Suppressor macrophage treated with lipopolysaccharide for 4 hours (primary cell): Measurements from ENCODE around the gene FAM161A.
"Not testable (repeated sequence)": the region's sequence is repeated elsewhere in the genome, so short reads cannot be mapped to it uniquely, and the experiment has no call there.

Experiments
- DNase-seq: peaks from one replicate; pipeline ENCODE4 v3.0.0-alpha.2; 2020

The FAM161A gene, protein sequence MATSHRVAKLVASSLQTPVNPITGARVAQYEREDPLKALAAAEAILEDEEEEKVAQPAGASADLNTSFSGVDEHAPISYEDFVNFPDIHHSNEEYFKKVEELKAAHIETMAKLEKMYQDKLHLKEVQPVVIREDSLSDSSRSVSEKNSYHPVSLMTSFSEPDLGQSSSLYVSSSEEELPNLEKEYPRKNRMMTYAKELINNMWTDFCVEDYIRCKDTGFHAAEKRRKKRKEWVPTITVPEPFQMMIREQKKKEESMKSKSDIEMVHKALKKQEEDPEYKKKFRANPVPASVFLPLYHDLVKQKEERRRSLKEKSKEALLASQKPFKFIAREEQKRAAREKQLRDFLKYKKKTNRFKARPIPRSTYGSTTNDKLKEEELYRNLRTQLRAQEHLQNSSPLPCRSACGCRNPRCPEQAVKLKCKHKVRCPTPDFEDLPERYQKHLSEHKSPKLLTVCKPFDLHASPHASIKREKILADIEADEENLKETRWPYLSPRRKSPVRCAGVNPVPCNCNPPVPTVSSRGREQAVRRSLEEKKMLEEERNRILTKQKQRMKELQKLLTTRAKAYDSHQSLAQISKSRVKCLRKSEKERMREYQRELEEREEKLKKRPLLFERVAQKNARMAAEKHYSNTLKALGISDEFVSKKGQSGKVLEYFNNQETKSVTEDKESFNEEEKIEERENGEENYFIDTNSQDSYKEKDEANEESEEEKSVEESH

DNA sequence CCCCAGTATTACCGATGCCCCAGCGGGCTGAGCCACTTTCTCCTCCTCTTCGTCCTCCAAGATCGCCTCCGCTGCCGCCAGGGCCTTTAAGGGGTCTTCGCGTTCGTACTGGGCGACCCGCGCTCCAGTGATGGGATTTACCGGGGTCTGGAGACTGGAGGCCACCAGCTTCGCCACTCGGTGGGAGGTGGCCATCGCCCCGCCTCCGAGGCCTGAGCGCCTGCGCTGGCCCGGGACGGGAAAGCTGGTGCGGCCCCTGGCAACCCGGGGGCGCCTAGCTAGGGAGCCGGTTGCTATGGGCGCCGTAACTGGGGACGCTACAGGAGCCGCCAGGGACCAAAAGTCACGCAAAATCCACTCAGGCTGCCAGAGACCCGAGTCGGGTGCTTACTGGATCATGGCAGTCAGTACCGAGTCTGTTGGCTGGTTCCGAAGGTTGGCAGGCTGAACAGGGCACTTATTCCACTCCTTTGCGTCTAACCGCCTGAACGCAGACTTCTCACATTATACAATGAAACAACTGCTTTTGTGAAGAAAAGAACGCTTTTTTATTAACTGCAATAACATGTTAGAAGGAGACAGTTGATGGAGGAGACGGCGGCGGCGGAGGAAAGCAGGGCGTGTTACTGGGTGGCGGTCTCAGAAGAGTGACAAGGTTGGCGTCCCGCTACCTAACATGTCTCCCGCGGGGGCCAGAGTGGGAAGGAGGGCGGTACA, at the start of gene FAM161A:
FAM161A (minus strand) TSS at position 214 of the 717 bp plus-strand sequence; CDS start at position 195, 19 bp downstream.
- peak; percentile 88 for DNase-seq

GRCh38 chr2:61900281-61900680, 46.4 kb upstream of the FAM161A start:
- DNase-seq, result peak; percentile 25

- no peak for DNase-seq
These were observed 45.0 kb upstream of the FAM161A start for GRCh38 chr2:61898810-61899209.

GRCh38 chr2:61888267-61889055, 34.6 kb upstream of the FAM161A start, which contains the start of gene CCT4:
Gene CCT4, minus strand, starts transcription at chr2:61888656. Its CDS starts 149 bp downstream, at chr2:61888507.
- DNase-seq, result peak; percentile 92

DNA sequence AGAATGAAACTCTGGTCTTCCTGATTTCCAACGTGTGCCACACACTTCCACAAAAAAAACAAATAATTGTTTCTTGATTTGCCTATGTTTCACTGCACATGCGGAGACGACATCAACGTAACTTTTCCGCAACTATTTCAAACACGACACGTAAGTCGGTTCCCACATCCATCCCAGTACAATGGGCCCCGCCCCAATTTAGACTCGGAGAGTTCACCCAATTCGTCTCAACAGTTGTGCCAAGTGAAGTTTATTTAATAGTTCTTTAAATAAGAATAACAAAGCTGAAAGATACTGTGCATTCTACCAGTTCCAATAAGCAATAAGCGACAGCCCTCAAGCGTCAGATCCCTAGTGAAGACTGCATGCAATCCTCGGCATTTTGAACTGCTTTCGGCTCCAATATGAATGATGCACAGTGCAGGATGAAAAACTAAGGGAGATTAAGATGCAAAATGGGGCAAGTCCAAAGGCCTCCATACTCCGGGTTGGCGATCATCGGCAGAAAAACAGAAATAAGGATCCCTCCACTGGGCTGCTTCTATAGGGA, 33.9 kb upstream of the FAM161A start:
- DNase-seq, result peak; percentile 65

- no peak for DNase-seq
These were observed 32.2 kb upstream of the FAM161A start for GRCh38 chr2:61885896-61886603.

DNA sequence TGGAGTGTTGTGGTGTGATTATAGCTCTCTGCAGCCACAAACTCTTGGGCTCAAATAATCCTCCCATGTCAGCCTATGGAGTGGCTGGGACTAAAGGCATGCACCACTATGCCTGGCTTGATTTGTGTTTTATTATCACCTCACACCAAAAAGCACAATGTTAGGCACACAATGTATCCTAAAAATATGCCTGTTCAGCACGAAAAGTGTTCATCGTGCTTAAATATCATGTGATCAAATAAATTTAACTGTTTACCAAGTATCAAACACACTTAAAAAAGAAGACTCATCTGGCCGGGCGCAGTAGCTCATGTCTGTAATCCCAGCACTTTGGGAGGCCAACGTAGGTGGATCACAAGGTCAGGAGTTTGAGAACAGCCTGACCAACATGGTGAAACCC, 29.0 kb upstream of the FAM161A start:
- no peak for DNase-seq

- not testable (repeated sequence) for DNase-seq
These were observed 25.5 kb upstream of the FAM161A start for GRCh38 chr2:61879351-61879750.

GRCh38 chr2:61878761-61879160, 24.9 kb upstream of the FAM161A start:
- no peak for DNase-seq

GRCh38 chr2:61877571-61878245, 23.8 kb upstream of the FAM161A start:
- DNase-seq, result no peak

DNA sequence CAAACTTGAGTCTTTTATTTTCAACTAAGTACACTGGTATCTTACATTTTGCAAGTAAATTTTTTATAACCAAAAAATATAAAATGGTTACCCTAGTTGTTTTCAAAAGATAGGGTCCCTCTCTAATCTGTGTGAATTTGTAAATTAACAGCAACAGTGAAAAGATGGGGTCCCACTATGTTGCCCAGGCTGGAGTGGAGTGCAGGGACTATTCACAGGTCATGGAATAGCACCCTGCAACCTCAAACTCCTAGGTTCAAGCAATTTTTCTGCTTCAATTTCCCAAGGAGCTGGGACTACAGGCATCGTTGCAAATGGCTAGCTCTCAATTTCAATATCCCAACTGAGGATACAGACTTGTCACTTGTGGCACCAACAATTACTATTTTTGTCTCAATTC, 22.5 kb upstream of the FAM161A start:
- no peak for DNase-seq

DNA sequence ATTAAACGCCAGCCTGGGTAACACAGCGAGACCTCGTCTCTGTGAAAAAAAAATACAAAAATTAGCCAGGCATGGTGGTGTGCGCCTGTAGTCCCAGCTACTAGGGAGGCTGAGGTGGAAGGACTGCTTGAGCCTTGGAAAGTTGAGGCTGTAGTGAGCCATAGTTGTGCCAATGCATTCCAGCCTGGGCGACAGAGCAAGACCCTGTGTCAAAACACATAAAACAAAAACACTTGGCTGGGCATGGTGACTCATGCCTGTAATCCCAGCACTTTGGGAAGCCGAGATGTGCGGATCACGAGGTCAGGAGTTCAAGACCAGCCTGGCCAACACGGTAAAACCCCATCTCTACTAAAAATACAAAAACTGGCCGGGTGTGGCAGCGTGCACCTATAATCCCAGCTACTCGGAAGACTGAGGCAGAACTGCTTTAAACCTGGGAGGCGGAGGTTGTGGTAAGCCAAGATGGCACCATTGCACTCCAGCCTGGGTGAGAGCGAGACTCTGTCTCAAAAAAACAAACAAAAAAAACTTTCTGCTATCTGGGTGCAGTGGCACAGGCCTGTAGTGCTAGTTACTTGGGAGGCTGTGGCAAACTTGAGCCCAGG, 12.7 kb upstream of the FAM161A start:
- not testable (repeated sequence) for DNase-seq

DNA sequence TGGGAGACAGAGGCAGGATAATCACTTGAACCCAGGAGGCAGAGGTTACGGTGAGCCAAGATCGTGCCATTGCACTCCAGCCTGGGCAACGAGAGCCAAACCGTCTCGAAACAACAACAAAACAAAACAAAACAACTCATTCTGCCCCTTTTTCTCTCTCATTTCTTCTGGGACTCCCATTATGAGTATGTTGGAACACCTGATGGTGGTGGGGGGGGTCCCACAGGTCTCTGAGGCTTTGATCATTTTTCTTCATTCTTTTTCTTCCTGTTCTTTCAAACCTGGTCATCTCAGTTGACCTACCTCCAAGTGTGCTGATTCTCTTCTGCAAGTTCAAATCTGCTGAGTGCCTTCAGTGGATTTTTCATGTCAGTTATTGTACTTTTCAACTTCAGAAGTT, 8.2 kb upstream of the FAM161A start:
- DNase-seq, result no peak

GRCh38 chr2:61857224-61857623, 3.4 kb upstream of the FAM161A start:
- no peak for DNase-seq

- DNase-seq, result no peak
These were observed 1.4 kb upstream of the FAM161A start for GRCh38 chr2:61855318-61855613.

DNA sequence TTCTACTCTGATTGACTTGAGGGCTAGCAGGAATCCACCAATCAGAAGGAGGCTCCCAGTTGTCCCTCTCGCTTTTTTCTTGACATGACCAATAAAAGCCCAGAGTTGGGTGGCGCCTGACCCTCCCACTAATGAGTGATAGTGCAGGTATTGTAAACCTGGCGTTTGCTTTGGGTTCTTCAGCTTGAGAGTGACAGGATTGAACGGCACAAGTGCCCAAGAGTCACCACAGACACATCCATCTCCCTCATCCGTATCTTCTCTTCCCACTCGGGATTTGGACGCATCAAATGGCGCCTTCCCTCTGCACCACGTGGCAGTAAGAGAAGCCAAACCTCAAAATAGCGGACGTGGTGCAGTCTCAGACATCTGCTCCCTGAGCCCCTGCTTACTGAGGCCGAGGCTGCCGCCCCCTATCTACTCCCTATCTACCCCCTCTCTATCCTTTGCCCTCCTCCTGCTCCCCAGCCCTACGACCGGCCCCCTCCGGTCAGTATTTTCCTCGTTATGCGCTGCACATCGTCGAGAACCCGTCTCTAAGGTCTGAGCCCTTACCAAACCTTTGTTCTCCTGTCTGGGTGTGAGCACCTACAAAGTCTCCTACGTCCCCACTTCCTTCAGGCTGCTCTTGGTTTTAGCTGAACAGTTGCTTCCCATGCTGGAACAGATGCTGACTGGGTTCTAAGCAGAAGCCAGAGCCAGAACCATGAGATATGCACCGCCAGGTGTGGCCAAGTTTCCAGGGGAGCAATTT, 881 bp upstream of the FAM161A start:
- peak; percentile 94 for DNase-seq

DNA sequence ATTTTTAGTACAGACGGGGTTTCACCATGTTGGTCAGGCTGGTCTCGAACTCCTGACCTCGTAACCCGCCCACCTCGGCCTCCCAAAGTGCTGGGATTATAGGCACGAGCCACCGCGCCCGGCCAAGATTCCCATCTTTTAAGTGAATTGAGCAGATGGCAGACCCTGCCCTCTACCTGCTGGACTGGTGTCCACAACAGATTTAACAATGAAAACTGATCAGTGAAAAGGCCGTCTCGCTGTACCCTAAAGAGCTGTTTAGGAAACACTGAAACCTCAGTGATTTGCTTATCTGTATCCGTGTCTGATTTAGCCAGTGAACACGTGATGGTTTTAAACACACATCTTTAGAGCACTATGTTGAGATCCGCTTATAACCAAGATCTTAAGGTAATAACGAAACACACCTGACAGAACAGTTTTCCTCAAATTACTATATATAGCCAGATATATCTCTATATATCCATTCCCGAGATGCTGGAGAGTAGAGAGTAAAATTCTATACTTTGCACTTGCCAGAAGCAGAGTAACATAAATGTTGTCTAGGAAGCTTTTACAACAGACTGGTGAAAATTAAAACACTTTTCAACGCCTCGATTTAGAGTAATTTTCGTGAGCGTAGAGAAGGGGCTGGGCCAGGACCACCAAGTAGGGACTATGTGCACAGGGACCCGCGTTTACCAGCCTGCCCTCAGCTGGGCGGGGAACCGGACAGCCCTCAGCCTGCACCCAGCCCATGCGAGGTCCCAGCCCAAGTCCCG, 594 bp downstream of the FAM161A start:
- no peak for DNase-seq

GRCh38 chr2:61851270-61851669, 2.6 kb downstream of the FAM161A start:
- DNase-seq, result not testable (repeated sequence)

GRCh38 chr2:61845320-61845719, 8.5 kb downstream of the FAM161A start:
- DNase-seq, result no peak
